K562 (cell line): ENCODE measurements around the gene KRTAP10-8. TPM values are rescaled to one million over a fixed set of nuclear protein-coding genes. Genes with fewer than 3 reads are reported as not detected.
A peak's percentile ranks its signal among the peaks of the same experiment; 100 is the strongest.

Experiments used
- BHLHE40 ChIP-seq: IDR thresholded peaks from 2 replicates; pipeline ENCODE4 v1.6.1; 2011; ENCODE audit warnings: low read length, improper control_type of control experiment
- CREM ChIP-seq: IDR thresholded peaks from 2 replicates; pipeline ENCODE4 v1.6.1; 2014; ENCODE audit warnings: antibody characterized with exemption, low read depth
- E2F3 ChIP-seq: fragments of 250-450 bp; sonication (Bioruptor Pico); IDR thresholded peaks from 2 replicates; pipeline ENCODE4 v1.4.0; 2020; ENCODE audit warnings: mild to moderate bottlenecking
- ETV1 ChIP-seq: fragments of 450-650 bp; conservative IDR thresholded peaks from 2 replicates; pipeline ENCODE4 v1.6.1; 2016; ENCODE audit warnings: missing genetic modification characterization, control low read depth, low read depth, missing compliant biosample characterization
- MAZ ChIP-seq, 2 experiments: fragments of 450-650 bp in 1 of 2; sonication (generic) in 1 of 2; formaldehyde crosslinking; IDR thresholded peaks in 1 of 2; conservative IDR thresholded peaks in 1 of 2; 2 replicates each; pipeline versions ENCODE4 v1.4.0 to v1.5.0; 2020; ENCODE audit warnings: mild to moderate bottlenecking in 1 of 2, missing genetic modification reagents in 1 of 2
- MCM5 ChIP-seq: fragments of 450-650 bp; IDR thresholded peaks from 2 replicates; pipeline ENCODE4 v1.6.1; 2016; ENCODE audit warnings: low read depth
- NR2C1 ChIP-seq, 2 experiments: fragments of 450-650 bp; IDR thresholded peaks; 2 replicates each; pipeline ENCODE4 v1.6.1; 2017; ENCODE audit warnings: mild to moderate bottlenecking in 2 of 2, antibody characterized with exemption in 1 of 2, inconsistent platforms in 1 of 2, missing compliant biosample characterization in 1 of 2, missing genetic modification characterization in 1 of 2
- NR2C2 ChIP-seq, 2 experiments: fragments of 200-800 bp in 1 of 2; sonication (Bioruptor generic) in 1 of 2; sonication (generic) in 1 of 2; formaldehyde crosslinking in 1 of 2; IDR thresholded peaks; 2 replicates each; pipeline versions ENCODE4 v1.6.1 to v1.8.0; 2016 to 2022; ENCODE audit warnings: mild to moderate bottlenecking in 1 of 2, missing compliant biosample characterization in 1 of 2, missing genetic modification characterization in 1 of 2, missing genetic modification reagents in 1 of 2
- PHF21A ChIP-seq: fragments of 450-650 bp; IDR thresholded peaks from 2 replicates; pipeline ENCODE4 v1.6.1; 2017; ENCODE audit warnings: low read depth, borderline replicate concordance
- ZNF175 ChIP-seq: fragments of 200-800 bp; sonication (Bioruptor generic); IDR thresholded peaks from 2 replicates; pipeline ENCODE4 v1.6.1; 2016; ENCODE audit warnings: low read depth, mild to moderate bottlenecking, missing genetic modification characterization, missing compliant biosample characterization
- ZNF197 ChIP-seq: fragments of 200-800 bp; sonication (Bioruptor generic); IDR thresholded peaks from 2 replicates; pipeline ENCODE4 v1.6.1; 2016; ENCODE audit warnings: low read depth, missing genetic modification characterization, missing compliant biosample characterization
- polyA plus RNA-seq, 8 experiments: library from polyadenylated mRNA; depleted of rRNA in 4 of 8; stranded (reverse) in 5 of 8; unstranded in 3 of 8; fragments of >200 nt; fragmentation: Nextera tagmentation in 2 of 8; fragmentation: Illumina TruSeq in 1 of 8; extraction: Ambion mirVana in 2 of 8; extraction: Trizol in 1 of 8; gene quantifications; 2 replicates each; pipeline versions ENCODE4 v1.2.1 to v1.2.3, GENCODE V29; 2011 to 2014; ENCODE audit warnings: inconsistent platforms in 1 of 8, missing spikeins in 1 of 8
- total RNA-seq, 7 experiments: library from RNA; depleted of rRNA in 6 of 7; stranded (reverse); fragments of >200 nt in 6 of 7; fragmentation: Illumina TruSeq in 2 of 7; extraction: Trizol in 2 of 7; gene quantifications; 2 replicates each; pipeline versions ENCODE4 v1.2.1 to v1.2.3, GENCODE V29; 2011 to 2021; ENCODE audit warnings: low replicate concordance in 1 of 7
- TF ChIP-seq, protein P1 (sequence below): sonication (generic); formaldehyde crosslinking; IDR thresholded peaks from 2 replicates; pipeline ENCODE4 v1.8.0; 2022; ENCODE audit warnings: mild to moderate bottlenecking, missing genetic modification reagents
- TF ChIP-seq, protein P2 (sequence below): fragments of 450-650 bp; IDR thresholded peaks from 2 replicates; pipeline ENCODE4 v1.6.1; 2016; ENCODE audit warnings: mild to moderate bottlenecking, moderate library complexity
- TF ChIP-seq, protein P3 (sequence below), 2 experiments: IDR thresholded peaks; 2 replicates each; pipeline ENCODE4 v1.6.1; 2011; ENCODE audit warnings: borderline replicate concordance in 1 of 2, control low read depth in 1 of 2, low read depth in 1 of 2, low read length in 1 of 2, mild to moderate bottlenecking in 1 of 2, mixed read lengths in 1 of 2, moderate library complexity in 1 of 2; ENCODE audit not compliant: insufficient read depth in 1 of 2, insufficient read length in 1 of 2, poor library complexity in 1 of 2, severe bottlenecking in 1 of 2; ENCODE audit errors: extremely low read depth in 1 of 2

Gene KRTAP10-8
- total and polyA plus RNA-seq, 9 of the 15 experiments (the other 6 are each of a cell fraction or from before 2014, with no cell fraction given) = not detected

DNA sequence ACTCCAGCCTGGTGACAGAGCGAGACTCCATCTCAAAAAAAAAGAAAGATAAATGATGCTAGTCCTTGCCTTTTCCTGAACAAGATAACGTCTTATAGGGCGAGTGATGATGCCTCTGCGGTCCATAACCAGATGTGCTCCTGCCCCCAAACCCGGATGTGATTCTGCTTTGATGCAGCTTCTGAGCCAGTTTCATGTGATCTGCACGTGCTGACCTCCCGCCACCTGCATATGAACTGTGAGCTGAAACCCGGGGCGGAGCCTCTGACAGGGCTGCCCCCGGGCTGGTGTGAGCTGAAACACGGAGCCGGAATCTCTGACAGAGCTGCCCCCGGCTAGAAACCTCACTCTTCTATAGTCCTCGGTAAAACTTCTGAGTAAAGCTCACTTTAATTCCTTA is 41.2 kb downstream of the KRTAP10-8 start (continued):
- TF ChIP-seq, protein P1, sequence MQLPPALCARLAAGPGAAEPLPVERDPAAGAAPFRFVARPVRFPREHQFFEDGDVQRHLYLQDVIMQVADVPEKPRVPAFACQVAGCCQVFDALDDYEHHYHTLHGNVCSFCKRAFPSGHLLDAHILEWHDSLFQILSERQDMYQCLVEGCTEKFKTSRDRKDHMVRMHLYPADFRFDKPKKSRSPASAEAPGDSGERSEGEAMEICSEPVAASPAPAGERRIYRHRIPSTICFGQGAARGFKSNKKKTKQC (CRISPR knock-in tag) = no peak
- TF ChIP-seq ETV1 (tag) = peak; percentile 29; the same call in 1 of the 2 replicates
- no peak for TF ChIP-seq NR2C2 (CRISPR knock-in tag; IDR thresholded peaks at IDR 0.05)
- peak; percentile 77 for TF ChIP-seq NR2C2 (tag; IDR thresholded peaks at IDR 0.05)
- no peak for TF ChIP-seq CREM
- TF ChIP-seq, protein P2, sequence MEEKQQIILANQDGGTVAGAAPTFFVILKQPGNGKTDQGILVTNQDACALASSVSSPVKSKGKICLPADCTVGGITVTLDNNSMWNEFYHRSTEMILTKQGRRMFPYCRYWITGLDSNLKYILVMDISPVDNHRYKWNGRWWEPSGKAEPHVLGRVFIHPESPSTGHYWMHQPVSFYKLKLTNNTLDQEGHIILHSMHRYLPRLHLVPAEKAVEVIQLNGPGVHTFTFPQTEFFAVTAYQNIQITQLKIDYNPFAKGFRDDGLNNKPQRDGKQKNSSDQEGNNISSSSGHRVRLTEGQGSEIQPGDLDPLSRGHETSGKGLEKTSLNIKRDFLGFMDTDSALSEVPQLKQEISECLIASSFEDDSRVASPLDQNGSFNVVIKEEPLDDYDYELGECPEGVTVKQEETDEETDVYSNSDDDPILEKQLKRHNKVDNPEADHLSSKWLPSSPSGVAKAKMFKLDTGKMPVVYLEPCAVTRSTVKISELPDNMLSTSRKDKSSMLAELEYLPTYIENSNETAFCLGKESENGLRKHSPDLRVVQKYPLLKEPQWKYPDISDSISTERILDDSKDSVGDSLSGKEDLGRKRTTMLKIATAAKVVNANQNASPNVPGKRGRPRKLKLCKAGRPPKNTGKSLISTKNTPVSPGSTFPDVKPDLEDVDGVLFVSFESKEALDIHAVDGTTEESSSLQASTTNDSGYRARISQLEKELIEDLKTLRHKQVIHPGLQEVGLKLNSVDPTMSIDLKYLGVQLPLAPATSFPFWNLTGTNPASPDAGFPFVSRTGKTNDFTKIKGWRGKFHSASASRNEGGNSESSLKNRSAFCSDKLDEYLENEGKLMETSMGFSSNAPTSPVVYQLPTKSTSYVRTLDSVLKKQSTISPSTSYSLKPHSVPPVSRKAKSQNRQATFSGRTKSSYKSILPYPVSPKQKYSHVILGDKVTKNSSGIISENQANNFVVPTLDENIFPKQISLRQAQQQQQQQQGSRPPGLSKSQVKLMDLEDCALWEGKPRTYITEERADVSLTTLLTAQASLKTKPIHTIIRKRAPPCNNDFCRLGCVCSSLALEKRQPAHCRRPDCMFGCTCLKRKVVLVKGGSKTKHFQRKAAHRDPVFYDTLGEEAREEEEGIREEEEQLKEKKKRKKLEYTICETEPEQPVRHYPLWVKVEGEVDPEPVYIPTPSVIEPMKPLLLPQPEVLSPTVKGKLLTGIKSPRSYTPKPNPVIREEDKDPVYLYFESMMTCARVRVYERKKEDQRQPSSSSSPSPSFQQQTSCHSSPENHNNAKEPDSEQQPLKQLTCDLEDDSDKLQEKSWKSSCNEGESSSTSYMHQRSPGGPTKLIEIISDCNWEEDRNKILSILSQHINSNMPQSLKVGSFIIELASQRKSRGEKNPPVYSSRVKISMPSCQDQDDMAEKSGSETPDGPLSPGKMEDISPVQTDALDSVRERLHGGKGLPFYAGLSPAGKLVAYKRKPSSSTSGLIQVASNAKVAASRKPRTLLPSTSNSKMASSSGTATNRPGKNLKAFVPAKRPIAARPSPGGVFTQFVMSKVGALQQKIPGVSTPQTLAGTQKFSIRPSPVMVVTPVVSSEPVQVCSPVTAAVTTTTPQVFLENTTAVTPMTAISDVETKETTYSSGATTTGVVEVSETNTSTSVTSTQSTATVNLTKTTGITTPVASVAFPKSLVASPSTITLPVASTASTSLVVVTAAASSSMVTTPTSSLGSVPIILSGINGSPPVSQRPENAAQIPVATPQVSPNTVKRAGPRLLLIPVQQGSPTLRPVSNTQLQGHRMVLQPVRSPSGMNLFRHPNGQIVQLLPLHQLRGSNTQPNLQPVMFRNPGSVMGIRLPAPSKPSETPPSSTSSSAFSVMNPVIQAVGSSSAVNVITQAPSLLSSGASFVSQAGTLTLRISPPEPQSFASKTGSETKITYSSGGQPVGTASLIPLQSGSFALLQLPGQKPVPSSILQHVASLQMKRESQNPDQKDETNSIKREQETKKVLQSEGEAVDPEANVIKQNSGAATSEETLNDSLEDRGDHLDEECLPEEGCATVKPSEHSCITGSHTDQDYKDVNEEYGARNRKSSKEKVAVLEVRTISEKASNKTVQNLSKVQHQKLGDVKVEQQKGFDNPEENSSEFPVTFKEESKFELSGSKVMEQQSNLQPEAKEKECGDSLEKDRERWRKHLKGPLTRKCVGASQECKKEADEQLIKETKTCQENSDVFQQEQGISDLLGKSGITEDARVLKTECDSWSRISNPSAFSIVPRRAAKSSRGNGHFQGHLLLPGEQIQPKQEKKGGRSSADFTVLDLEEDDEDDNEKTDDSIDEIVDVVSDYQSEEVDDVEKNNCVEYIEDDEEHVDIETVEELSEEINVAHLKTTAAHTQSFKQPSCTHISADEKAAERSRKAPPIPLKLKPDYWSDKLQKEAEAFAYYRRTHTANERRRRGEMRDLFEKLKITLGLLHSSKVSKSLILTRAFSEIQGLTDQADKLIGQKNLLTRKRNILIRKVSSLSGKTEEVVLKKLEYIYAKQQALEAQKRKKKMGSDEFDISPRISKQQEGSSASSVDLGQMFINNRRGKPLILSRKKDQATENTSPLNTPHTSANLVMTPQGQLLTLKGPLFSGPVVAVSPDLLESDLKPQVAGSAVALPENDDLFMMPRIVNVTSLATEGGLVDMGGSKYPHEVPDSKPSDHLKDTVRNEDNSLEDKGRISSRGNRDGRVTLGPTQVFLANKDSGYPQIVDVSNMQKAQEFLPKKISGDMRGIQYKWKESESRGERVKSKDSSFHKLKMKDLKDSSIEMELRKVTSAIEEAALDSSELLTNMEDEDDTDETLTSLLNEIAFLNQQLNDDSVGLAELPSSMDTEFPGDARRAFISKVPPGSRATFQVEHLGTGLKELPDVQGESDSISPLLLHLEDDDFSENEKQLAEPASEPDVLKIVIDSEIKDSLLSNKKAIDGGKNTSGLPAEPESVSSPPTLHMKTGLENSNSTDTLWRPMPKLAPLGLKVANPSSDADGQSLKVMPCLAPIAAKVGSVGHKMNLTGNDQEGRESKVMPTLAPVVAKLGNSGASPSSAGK = peak; percentile 80
- TF ChIP-seq E2F3 (CRISPR knock-in tag) = no peak
- 0 out of 4 replicates have a peak, but pooled peaks of 1 of the 2 experiments have one; percentile 23 for TF ChIP-seq MAZ (CRISPR knock-in tag; conservative IDR thresholded peaks at IDR 0.05 in 1 of 2, IDR thresholded peaks at IDR 0.05 in 1 of 2)
- TF ChIP-seq BHLHE40 = peak; percentile 81
- TF ChIP-seq NR2C1 (IDR thresholded peaks at IDR 0.05) = no peak; the same call in 1 of the 2 replicates
- peak; percentile 73 for TF ChIP-seq NR2C1 (tag; IDR thresholded peaks at IDR 0.05)
- no peak for TF ChIP-seq ZNF175
- TF ChIP-seq, protein P3, sequence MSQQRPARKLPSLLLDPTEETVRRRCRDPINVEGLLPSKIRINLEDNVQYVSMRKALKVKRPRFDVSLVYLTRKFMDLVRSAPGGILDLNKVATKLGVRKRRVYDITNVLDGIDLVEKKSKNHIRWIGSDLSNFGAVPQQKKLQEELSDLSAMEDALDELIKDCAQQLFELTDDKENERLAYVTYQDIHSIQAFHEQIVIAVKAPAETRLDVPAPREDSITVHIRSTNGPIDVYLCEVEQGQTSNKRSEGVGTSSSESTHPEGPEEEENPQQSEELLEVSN (IDR thresholded peaks at IDR 0.05; ENCODE audit: borderline replicate concordance in 1 of 2, extremely low read depth in 1 of 2, insufficient read depth in 1 of 2, insufficient read length in 1 of 2, low read depth in 1 of 2, low read length in 1 of 2, poor library complexity in 1 of 2, severe bottlenecking in 1 of 2) = peak in 1 of 2 experiments; percentile 86
- TF ChIP-seq ZNF197 (CRISPR knock-in tag) = no peak
- no peak for TF ChIP-seq MCM5
- TF ChIP-seq PHF21A = no peak
